Ascending aorta (tissue), 2 donors: ENCODE measurements around the gene ARL2BP. TPM values are rescaled to one million over a fixed set of nuclear protein-coding genes. Genes with fewer than 3 reads are reported as not detected.

Experiments used
- DNase-seq, 2 donors: peaks; one replicate each; pipeline ENCODE4 v3.0.0-alpha.2; 2019; ENCODE audit warnings: low spot score in 2 of 2
- H3K27ac ChIP-seq, 2 donors: fragments of 200-600 bp; sonication (generic); one replicate each; pipeline ENCODE4 v1.5.1; 2016 to 2017; ENCODE audit warnings: mild to moderate bottlenecking in 1 of 2
- H3K27me3 ChIP-seq: fragments of 200-600 bp; sonication (generic); one replicate; pipeline ENCODE4 v1.5.1; 2017
- H3K36me3 ChIP-seq, 2 donors: fragments of 200-600 bp; sonication (generic); one replicate each; pipeline ENCODE4 v1.5.1; 2016
- H3K4me1 ChIP-seq, 2 donors: fragments of 200-600 bp; sonication (generic); one replicate each; pipeline ENCODE4 v1.5.1; 2016 to 2017; ENCODE audit warnings: mild to moderate bottlenecking in 1 of 2
- H3K4me3 ChIP-seq, 2 donors: fragments of 200-600 bp; sonication (generic); one replicate each; pipeline ENCODE4 v1.5.1; 2016 to 2017; ENCODE audit warnings: mild to moderate bottlenecking in 1 of 2
- H3K9me3 ChIP-seq, 2 donors: fragments of 200-600 bp; sonication (generic); one replicate each; pipeline ENCODE4 v1.5.1; 2016
- CTCF ChIP-seq, 3 experiments: fragments of 200-600 bp in 2 of 3; fragments of 450-650 bp in 1 of 3; sonication (generic) in 2 of 3; IDR thresholded peaks; one replicate each; pipeline ENCODE4 v1.5.1; 2016 to 2019; ENCODE audit warnings: antibody characterized with exemption in 3 of 3, mild to moderate bottlenecking in 1 of 3, moderate library complexity in 1 of 3
- intact Hi-C: fragments of 100-400 bp; cut with DNase I; formaldehyde crosslinking; loops from one replicate; pipeline ENCODE4 v1.15.1; 2023
- total RNA-seq: library from RNA; depleted of rRNA; stranded (reverse); fragments of >200 nt; gene quantifications from one replicate; pipeline ENCODE4 v1.1.0, GENCODE V29; 2016

Gene ARL2BP
- total RNA-seq, 1 donor from 2014 or later = 44.1 TPM

DNA sequence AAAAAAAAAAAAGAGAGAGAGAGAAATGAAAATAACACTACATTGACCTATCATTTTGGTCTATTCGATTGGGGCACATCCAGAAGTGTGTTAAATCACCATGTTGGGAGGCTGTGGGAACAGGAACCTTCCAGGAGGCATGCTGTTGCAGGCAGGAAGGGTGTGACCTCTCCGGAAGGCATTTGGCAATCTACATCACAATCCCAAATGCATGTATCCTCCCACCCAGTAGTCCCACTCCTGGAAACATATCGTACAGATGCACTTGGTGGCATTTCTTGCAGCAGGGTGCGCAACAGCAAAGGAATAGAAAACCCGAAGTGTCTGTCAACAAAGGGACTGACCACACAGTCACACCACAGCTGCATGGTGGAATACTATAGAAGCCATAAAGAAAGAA lies 31.5 kb downstream of the ARL2BP start:
- DNase-seq = no peak
- Histone ChIP-seq H3K36me3 (no peaks in the 10 kb centered on the region), H3K9me3 (no peaks in the 10 kb centered on the region), H3K4me1 (no peaks in the 10 kb centered on the region), H3K4me3 (no peak overlapping the region), H3K27ac (no peak overlapping the region), H3K27me3 (no peaks in the 10 kb centered on the region)
- intact Hi-C loops = no loop called here
- TF ChIP-seq CTCF (IDR thresholded peaks at IDR 0.05) = no peak

DNA sequence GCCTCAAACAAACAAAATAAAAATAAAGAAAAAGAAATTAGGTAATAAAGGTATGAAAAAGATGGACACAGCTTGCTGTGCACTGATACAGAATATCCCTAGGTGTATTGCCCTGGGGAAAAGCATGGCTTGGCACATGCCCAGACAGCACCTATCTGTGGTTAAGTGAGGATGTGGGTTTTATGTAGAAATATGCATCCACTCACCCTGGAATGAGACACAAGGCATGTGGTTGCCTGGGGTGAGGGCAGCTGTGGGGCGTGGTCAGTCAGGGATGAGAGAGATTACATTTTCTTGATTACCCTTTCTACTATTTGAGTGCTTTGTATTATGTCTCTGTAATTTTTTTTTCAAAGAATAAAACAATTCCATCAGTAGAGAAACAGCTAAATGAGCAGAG lies 32.5 kb downstream of the ARL2BP start:
- no peak overlapping the region for H3K27ac ChIP-seq
- no peaks in the 10 kb centered on the region for H3K36me3 ChIP-seq
- no peak for TF ChIP-seq CTCF (IDR thresholded peaks at IDR 0.05)
- H3K4me3 ChIP-seq = no peak overlapping the region
- no peak for DNase-seq
- H3K9me3 ChIP-seq = no peaks in the 10 kb centered on the region
- H3K4me1 ChIP-seq = no peaks in the 10 kb centered on the region
- no peaks in the 10 kb centered on the region for H3K27me3 ChIP-seq
- intact Hi-C loops = no loop called here

DNA sequence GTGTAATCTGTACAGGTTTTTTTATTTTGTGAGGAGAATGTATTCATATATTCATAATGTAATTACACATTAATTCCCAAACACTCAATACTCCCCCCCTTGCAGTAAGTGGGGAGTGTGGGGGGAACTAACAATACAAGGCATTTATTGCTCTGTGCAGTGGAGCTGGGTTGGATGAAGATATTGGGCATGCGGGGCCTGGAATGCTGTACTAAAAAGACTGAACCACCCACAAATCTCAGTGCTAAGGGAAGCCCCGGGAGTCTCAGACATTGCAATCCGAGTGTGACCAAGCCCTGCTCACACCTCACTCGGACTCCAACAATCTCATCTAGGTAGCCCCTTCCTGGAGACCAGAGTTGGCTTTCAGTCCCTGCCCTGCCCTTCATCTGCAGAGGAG lies 33.4 kb downstream of the ARL2BP start:
- Histone ChIP-seq H3K4me1 (no peaks in the 10 kb centered on the region), H3K27me3 (no peaks in the 10 kb centered on the region), H3K36me3 (no peaks in the 10 kb centered on the region), H3K4me3 (no peak overlapping the region), H3K27ac (no peak overlapping the region), H3K9me3 (no peaks in the 10 kb centered on the region)
- no peak for TF ChIP-seq CTCF (IDR thresholded peaks at IDR 0.05)
- intact Hi-C loops = no loop called here
- no peak for DNase-seq

GRCh38 chr16:57279780-57280638 lies 35.0 kb downstream of the ARL2BP start:
- Histone ChIP-seq H3K4me1 (peaks cover 3 to 5% of the 10 kb centered on the region in 2 donors), H3K36me3 (no peaks in the 10 kb centered on the region), H3K4me3 (no peak overlapping the region), H3K9me3 (no peaks in the 10 kb centered on the region), H3K27ac (no peak overlapping the region), H3K27me3 (no peaks in the 10 kb centered on the region)
- DNase-seq = no peak
- intact Hi-C loops = no loop called here
- TF ChIP-seq CTCF (IDR thresholded peaks at IDR 0.05) = no peak

DNA sequence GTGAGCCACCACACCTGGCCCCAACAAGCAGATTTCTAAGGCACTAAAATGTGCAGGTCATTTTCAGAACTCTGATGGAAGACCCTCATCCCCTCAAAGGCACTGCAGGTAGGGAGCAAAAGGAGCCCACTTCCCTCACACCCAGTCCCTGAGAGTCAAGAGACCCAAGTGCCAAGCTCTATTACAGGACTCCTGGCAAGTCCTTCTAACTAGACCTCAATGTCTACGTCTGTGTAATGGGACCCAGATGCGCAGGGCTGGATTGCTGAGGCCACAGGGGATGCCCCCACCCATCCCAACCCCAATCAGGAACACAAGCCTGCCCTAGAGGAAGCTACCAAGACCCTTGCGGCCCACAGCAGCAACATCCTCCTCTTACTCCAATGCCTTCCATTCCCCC lies 36.7 kb downstream of the ARL2BP start:
- no peaks in the 10 kb centered on the region for H3K36me3 ChIP-seq
- H3K27ac ChIP-seq = no peak overlapping the region
- H3K4me1 ChIP-seq = peaks cover 3 to 5% of the 10 kb centered on the region in 2 donors
- TF ChIP-seq CTCF (IDR thresholded peaks at IDR 0.05) = no peak
- no peak overlapping the region for H3K4me3 ChIP-seq
- no peaks in the 10 kb centered on the region for H3K9me3 ChIP-seq
- H3K27me3 ChIP-seq = no peaks in the 10 kb centered on the region
- no peak for DNase-seq
- intact Hi-C loops = no loop called here
